Measurements from ENCODE around the gene RBM43.

RBM43 gene

GRCh38 chr2:151282401-151282800 is 20.7 kb upstream of the RBM43 start:
- DNase-seq (ENCODE audit: low read depth): no peak
- TF ChIP-seq CTCF (conservative IDR thresholded peaks at IDR 0.05; ENCODE audit: control insufficient read depth, insufficient read depth, low read depth, low read length): no peak

GRCh38 chr2:151280271-151280670 is 18.6 kb upstream of the RBM43 start:
- no peak for DNase-seq (ENCODE audit: low read depth)
- no peak for TF ChIP-seq CTCF (conservative IDR thresholded peaks at IDR 0.05; ENCODE audit: control insufficient read depth, insufficient read depth, low read depth, low read length)
- H3K4me3 ChIP-seq (ENCODE audit: control insufficient read depth, low read depth, low read length): no peak overlapping the region

More at GRCh38 chr2:151282401-151282800, 20.7 kb upstream of the RBM43 start:
- H3K4me3 ChIP-seq (ENCODE audit: control insufficient read depth, low read depth, low read length): no peak overlapping the region

- no peak overlapping the region for H3K4me3 ChIP-seq (ENCODE audit: control insufficient read depth, low read depth, low read length)
- no peak for DNase-seq (ENCODE audit: low read depth)
- no peak for TF ChIP-seq CTCF (conservative IDR thresholded peaks at IDR 0.05; ENCODE audit: control insufficient read depth, insufficient read depth, low read depth, low read length)
These were observed 16.8 kb upstream of the RBM43 start for GRCh38 chr2:151278487-151278886.

GRCh38 chr2:151277067-151277466 is 15.4 kb upstream of the RBM43 start:
- DNase-seq (ENCODE audit: low read depth): peak; percentile 47
- no peak overlapping the region for H3K4me3 ChIP-seq (ENCODE audit: control insufficient read depth, low read depth, low read length)
- no peak for TF ChIP-seq CTCF (conservative IDR thresholded peaks at IDR 0.05; ENCODE audit: control insufficient read depth, insufficient read depth, low read depth, low read length)

- no peak for DNase-seq (ENCODE audit: low read depth)
- no peak for TF ChIP-seq CTCF (conservative IDR thresholded peaks at IDR 0.05; ENCODE audit: control insufficient read depth, insufficient read depth, low read depth, low read length)
- H3K4me3 ChIP-seq (ENCODE audit: control insufficient read depth, low read depth, low read length): no peak overlapping the region
These were observed 13.6 kb upstream of the RBM43 start for GRCh38 chr2:151275291-151275690.

GRCh38 chr2:151271824-151272223 is 10.2 kb upstream of the RBM43 start:
- DNase-seq (ENCODE audit: low read depth): no peak
- TF ChIP-seq CTCF (conservative IDR thresholded peaks at IDR 0.05; ENCODE audit: control insufficient read depth, insufficient read depth, low read depth, low read length): no peak
- H3K4me3 ChIP-seq (ENCODE audit: control insufficient read depth, low read depth, low read length): no peak overlapping the region
